GM06990 (cell line): ENCODE results near the gene SCN2A.

Experiments used
- DNase-seq: peaks from one replicate; pipeline ENCODE4 v3.0.0-alpha.2; 2011; ENCODE audit not compliant: insufficient read length; ENCODE audit errors: extremely low read depth
- H3K27me3 ChIP-seq: replicated peaks from 2 replicates; pipeline ENCODE4 v1.6.0; 2011; ENCODE audit warnings: low read length; ENCODE audit not compliant: control insufficient read depth, insufficient read depth
- H3K36me3 ChIP-seq: 2 replicates; pipeline ENCODE4 v1.5.1; 2011; ENCODE audit warnings: low read length; ENCODE audit not compliant: control insufficient read depth, insufficient read depth
- H3K4me3 ChIP-seq: replicated peaks from 2 replicates; pipeline ENCODE4 v1.5.1; 2011; ENCODE audit warnings: low read depth, mild to moderate bottlenecking, control low read depth, low read length
- CTCF ChIP-seq: IDR thresholded peaks from 2 replicates; pipeline ENCODE4 v1.5.1; 2011; ENCODE audit warnings: low read length, control low read depth, mild to moderate bottlenecking, inconsistent platforms; ENCODE audit not compliant: insufficient read depth, poor library complexity, severe bottlenecking

Gene SCN2A

GRCh38 chr2:165197346-165197745, 41.9 kb upstream of the SCN2A start:
- Histone ChIP-seq H3K4me3 (no peak overlapping the region), H3K36me3 (no peaks in the 10 kb centered on the region), H3K27me3 (no peaks in the 10 kb centered on the region)
- TF ChIP-seq CTCF = no peak
- no peak for DNase-seq

- DNase-seq = no peak
- Histone ChIP-seq H3K36me3 (no peaks in the 10 kb centered on the region), H3K27me3 (no peaks in the 10 kb centered on the region), H3K4me3 (no peak overlapping the region)
- no peak for TF ChIP-seq CTCF
Measured at GRCh38 chr2:165198181-165198580, 41.0 kb upstream of the SCN2A start.

GRCh38 chr2:165202239-165202638, 37.0 kb upstream of the SCN2A start:
- no peak for TF ChIP-seq CTCF
- no peaks in the 10 kb centered on the region for H3K27me3 ChIP-seq
- no peak overlapping the region for H3K4me3 ChIP-seq
- no peaks in the 10 kb centered on the region for H3K36me3 ChIP-seq
- no peak for DNase-seq

GRCh38 chr2:165203689-165204559, 35.3 kb upstream of the SCN2A start, which contains the start of gene SCN3A:
Gene SCN3A, minus strand, starts transcription at chr2:165204050. Its CDS starts 27,656 bp downstream, at chr2:165176394.
- no peak for DNase-seq
- Histone ChIP-seq H3K27me3 (no peaks in the 10 kb centered on the region), H3K36me3 (no peaks in the 10 kb centered on the region), H3K4me3 (no peak within 1 kb of the TSS)
- peak; percentile 74 for TF ChIP-seq CTCF

- no peak for TF ChIP-seq CTCF
- no peaks in the 10 kb centered on the region for H3K27me3 ChIP-seq
- H3K36me3 ChIP-seq = no peaks in the 10 kb centered on the region
Measured at GRCh38 chr2:165205865-165206264, 33.3 kb upstream of the SCN2A start.

More at GRCh38 chr2:165205865-165206264, 33.3 kb upstream of the SCN2A start:
- DNase-seq = no peak
- no peak overlapping the region for H3K4me3 ChIP-seq
